A549 (cell line): ENCODE results near the gene LTV1.
"Not testable (repeated sequence)": the region's sequence is repeated elsewhere in the genome, so short reads cannot be mapped to it uniquely, and the experiment has no call there.

ENCODE experiments used
- CBX8 ChIP-seq: fragments of 200-600 bp; sonication (generic); IDR thresholded peaks from 2 replicates; pipeline ENCODE4 v1.6.1; 2016
- JUN ChIP-seq, 2 experiments: fragments of >200 bp; sonication (Bioruptor Twin); formaldehyde crosslinking; IDR thresholded peaks; 2 replicates in 1 of 2; 3 replicates in 1 of 2; pipeline ENCODE4 v1.6.1; 2016 to 2017
- MYC ChIP-seq: IDR thresholded peaks from 2 replicates; pipeline ENCODE4 v1.6.1; 2012; ENCODE audit warnings: mild to moderate bottlenecking, inconsistent platforms, low read length, improper control_type of control experiment, borderline replicate concordance
- RAD21 ChIP-seq, 2 experiments: fragments of >200 bp in 1 of 2; sonication (Bioruptor Twin) in 1 of 2; formaldehyde crosslinking in 1 of 2; IDR thresholded peaks in 1 of 2; conservative IDR thresholded peaks in 1 of 2; 2 replicates in 1 of 2; 3 replicates in 1 of 2; pipeline ENCODE4 v1.6.1; 2012 to 2018; ENCODE audit warnings: inconsistent platforms in 1 of 2
- TF ChIP-seq, protein P1 (sequence below): fragments of >200 bp; sonication (Bioruptor Twin); formaldehyde crosslinking; IDR thresholded peaks from 3 replicates; pipeline ENCODE4 v1.5.1; 2016
- TF ChIP-seq, protein P2 (sequence below): fragments of 200-600 bp; sonication (generic); IDR thresholded peaks from 2 replicates; pipeline ENCODE4 v1.6.1; 2016; ENCODE audit warnings: antibody characterized with exemption, mild to moderate bottlenecking, moderate library complexity
- TF ChIP-seq, protein P3 (sequence below): fragments of 450-650 bp; IDR thresholded peaks from 2 replicates; pipeline ENCODE4 v1.6.1; 2014; ENCODE audit warnings: antibody characterized with exemption

GRCh38 chr6:143855057-143855456 is 11.9 kb downstream of the LTV1 start:
- not testable (repeated sequence) for TF ChIP-seq JUN (IDR thresholded peaks at IDR 0.05); CBX8; RAD21 (conservative IDR thresholded peaks at IDR 0.05 in 1 of 2, IDR thresholded peaks at IDR 0.05 in 1 of 2); MYC
- TF ChIP-seq, protein P1, sequence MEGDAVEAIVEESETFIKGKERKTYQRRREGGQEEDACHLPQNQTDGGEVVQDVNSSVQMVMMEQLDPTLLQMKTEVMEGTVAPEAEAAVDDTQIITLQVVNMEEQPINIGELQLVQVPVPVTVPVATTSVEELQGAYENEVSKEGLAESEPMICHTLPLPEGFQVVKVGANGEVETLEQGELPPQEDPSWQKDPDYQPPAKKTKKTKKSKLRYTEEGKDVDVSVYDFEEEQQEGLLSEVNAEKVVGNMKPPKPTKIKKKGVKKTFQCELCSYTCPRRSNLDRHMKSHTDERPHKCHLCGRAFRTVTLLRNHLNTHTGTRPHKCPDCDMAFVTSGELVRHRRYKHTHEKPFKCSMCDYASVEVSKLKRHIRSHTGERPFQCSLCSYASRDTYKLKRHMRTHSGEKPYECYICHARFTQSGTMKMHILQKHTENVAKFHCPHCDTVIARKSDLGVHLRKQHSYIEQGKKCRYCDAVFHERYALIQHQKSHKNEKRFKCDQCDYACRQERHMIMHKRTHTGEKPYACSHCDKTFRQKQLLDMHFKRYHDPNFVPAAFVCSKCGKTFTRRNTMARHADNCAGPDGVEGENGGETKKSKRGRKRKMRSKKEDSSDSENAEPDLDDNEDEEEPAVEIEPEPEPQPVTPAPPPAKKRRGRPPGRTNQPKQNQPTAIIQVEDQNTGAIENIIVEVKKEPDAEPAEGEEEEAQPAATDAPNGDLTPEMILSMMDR, result not testable (repeated sequence)
- TF ChIP-seq, protein P2, sequence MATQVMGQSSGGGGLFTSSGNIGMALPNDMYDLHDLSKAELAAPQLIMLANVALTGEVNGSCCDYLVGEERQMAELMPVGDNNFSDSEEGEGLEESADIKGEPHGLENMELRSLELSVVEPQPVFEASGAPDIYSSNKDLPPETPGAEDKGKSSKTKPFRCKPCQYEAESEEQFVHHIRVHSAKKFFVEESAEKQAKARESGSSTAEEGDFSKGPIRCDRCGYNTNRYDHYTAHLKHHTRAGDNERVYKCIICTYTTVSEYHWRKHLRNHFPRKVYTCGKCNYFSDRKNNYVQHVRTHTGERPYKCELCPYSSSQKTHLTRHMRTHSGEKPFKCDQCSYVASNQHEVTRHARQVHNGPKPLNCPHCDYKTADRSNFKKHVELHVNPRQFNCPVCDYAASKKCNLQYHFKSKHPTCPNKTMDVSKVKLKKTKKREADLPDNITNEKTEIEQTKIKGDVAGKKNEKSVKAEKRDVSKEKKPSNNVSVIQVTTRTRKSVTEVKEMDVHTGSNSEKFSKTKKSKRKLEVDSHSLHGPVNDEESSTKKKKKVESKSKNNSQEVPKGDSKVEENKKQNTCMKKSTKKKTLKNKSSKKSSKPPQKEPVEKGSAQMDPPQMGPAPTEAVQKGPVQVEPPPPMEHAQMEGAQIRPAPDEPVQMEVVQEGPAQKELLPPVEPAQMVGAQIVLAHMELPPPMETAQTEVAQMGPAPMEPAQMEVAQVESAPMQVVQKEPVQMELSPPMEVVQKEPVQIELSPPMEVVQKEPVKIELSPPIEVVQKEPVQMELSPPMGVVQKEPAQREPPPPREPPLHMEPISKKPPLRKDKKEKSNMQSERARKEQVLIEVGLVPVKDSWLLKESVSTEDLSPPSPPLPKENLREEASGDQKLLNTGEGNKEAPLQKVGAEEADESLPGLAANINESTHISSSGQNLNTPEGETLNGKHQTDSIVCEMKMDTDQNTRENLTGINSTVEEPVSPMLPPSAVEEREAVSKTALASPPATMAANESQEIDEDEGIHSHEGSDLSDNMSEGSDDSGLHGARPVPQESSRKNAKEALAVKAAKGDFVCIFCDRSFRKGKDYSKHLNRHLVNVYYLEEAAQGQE, result not testable (repeated sequence)
- TF ChIP-seq, protein P3, sequence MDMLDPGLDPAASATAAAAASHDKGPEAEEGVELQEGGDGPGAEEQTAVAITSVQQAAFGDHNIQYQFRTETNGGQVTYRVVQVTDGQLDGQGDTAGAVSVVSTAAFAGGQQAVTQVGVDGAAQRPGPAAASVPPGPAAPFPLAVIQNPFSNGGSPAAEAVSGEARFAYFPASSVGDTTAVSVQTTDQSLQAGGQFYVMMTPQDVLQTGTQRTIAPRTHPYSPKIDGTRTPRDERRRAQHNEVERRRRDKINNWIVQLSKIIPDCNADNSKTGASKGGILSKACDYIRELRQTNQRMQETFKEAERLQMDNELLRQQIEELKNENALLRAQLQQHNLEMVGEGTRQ, result not testable (repeated sequence)
